Kidney epithelial cell (primary cell): ENCODE results near the gene GLO1. TPM values are rescaled to one million over a fixed set of nuclear protein-coding genes. Genes with fewer than 3 reads are reported as not detected.

Experiments
- DNase-seq: peaks from one replicate; pipeline ENCODE4 v3.0.0-alpha.2; 2010; ENCODE audit warnings: low read depth
- H3K27me3 ChIP-seq: 2 replicates; pipeline ENCODE4 v1.6.0; 2011; ENCODE audit warnings: low read length; ENCODE audit not compliant: control insufficient read depth, insufficient read depth
- H3K36me3 ChIP-seq: 2 replicates; pipeline ENCODE4 v1.5.1; 2011; ENCODE audit warnings: low read length; ENCODE audit not compliant: control insufficient read depth, insufficient read depth
- H3K4me3 ChIP-seq: 2 replicates; pipeline ENCODE4 v1.5.1; 2011; ENCODE audit warnings: low read depth, mild to moderate bottlenecking, control low read depth, low read length
- total RNA-seq: library from RNA; depleted of rRNA; stranded (reverse); fragments of >200 nt; gene quantifications from 2 replicates; pipeline ENCODE4 v1.2.3, GENCODE V29; 2015
- TF ChIP-seq, protein P1 (sequence below): IDR thresholded peaks from 2 replicates; pipeline ENCODE4 v1.5.1; 2011; ENCODE audit warnings: mild to moderate bottlenecking, moderate library complexity, low read length, control low read depth, inconsistent platforms; ENCODE audit not compliant: insufficient read depth, poor library complexity, severe bottlenecking

The GLO1 gene
- total RNA-seq, 1 donor from 2014 or later = 195 TPM

DNA sequence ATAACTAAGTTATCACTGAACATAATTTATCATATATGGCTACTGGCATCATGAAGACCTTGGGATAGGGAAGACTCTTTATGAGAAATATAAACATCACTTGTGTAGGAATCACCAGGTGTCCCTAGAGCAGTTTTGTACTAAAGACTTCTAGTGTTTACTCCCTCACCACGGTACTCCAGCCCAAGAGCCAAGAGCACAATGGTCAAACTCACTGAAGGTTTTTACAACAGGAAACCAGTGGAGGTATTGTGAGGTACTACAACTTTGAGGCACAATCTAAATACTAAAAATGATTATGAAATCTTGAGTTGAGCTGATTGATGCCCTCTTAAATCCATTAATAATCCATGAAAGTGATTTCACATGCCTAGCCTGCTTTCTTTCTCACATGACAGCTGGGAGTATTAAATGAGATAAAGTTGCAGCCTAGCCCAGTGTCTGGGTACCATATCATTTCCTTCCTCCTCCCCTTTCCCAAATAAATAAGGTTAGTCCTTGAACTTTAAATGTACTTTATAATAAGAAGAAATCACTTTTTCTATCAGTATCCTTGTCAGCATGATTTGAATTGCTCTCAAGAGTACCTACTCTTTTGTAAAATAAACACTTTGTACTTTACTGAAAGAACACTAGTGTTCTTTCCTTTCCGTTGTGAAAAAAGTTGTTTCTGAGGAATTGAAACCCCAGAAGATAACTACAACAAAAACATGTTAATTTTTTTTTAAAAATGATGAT lies 26.5 kb downstream of the GLO1 start:
- no peaks in the 10 kb centered on the region for H3K27me3 ChIP-seq
- TF ChIP-seq, protein P1, sequence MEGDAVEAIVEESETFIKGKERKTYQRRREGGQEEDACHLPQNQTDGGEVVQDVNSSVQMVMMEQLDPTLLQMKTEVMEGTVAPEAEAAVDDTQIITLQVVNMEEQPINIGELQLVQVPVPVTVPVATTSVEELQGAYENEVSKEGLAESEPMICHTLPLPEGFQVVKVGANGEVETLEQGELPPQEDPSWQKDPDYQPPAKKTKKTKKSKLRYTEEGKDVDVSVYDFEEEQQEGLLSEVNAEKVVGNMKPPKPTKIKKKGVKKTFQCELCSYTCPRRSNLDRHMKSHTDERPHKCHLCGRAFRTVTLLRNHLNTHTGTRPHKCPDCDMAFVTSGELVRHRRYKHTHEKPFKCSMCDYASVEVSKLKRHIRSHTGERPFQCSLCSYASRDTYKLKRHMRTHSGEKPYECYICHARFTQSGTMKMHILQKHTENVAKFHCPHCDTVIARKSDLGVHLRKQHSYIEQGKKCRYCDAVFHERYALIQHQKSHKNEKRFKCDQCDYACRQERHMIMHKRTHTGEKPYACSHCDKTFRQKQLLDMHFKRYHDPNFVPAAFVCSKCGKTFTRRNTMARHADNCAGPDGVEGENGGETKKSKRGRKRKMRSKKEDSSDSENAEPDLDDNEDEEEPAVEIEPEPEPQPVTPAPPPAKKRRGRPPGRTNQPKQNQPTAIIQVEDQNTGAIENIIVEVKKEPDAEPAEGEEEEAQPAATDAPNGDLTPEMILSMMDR = no peak
- no peak for DNase-seq
- no peak overlapping the region for H3K4me3 ChIP-seq
- no peaks in the 10 kb centered on the region for H3K36me3 ChIP-seq

DNA sequence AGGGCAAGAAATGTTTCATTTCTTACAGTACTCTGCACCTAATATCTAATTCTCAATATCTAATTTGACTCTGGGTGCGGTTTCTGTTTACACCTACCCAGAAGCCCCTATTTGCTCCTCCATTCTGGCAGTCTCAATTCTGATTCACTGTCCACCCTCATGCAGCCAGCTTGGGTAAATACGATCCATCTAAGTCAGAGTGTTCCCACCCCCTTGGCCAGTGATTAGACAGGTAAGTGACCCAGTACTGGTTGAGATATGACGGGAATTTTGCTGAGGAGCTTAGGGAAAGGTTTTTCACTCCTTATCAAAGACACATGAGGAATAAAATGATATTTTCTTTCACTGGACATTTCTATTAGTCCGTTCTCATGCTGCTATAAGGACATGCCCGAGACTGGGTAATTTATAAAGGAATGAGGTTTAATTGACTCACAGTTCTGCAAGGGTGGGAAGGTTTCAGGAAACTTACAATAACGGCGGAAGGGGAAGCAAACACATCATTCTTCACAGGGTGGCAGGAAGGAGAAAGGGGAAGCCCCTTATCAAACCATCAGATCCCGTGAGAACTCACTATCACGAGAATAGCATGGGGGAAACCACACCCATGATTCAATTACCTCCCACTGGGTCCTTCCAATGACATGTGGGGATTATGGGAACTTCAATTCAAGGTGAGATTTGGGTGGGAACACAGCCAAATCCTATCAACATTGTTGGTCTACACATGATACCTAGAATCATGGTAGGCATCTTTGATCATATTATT lies 29.4 kb downstream of the GLO1 start:
- H3K27me3 ChIP-seq = no peaks in the 10 kb centered on the region
- TF ChIP-seq, protein P1 = no peak
- no peak for DNase-seq
- no peaks in the 10 kb centered on the region for H3K36me3 ChIP-seq
- no peak overlapping the region for H3K4me3 ChIP-seq

DNA sequence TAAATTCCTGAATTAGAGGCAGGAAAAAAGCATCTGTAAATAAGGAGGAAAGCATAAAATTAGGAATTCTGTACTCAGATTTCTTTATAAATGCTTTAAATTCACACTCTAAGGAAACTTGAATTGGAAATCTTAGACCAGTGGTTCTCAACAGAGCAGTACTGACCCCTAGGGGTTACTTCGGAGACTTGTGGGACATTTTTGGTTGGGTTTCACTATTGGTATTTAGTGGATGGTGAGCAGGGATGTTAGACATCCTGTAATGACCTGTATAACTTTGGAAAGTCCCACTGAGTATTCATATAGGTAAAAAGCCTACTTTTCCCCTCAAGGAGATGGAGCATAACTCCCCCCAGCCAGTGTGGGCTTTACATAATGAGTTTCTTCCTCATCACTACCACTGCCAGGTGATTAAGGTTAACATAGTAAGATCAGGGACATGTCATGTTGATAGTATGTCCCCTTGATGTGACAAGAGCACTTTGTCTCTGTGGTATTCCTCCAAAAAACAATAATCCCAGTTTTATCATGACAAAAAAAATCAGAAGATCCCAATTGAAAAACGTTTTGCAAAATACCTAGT lies 31.0 kb downstream of the GLO1 start:
- no peak overlapping the region for H3K4me3 ChIP-seq
- peak; percentile 31 for DNase-seq
- H3K36me3 ChIP-seq = no peaks in the 10 kb centered on the region
- TF ChIP-seq, protein P1 = peak; percentile 72
- H3K27me3 ChIP-seq = no peaks in the 10 kb centered on the region

DNA sequence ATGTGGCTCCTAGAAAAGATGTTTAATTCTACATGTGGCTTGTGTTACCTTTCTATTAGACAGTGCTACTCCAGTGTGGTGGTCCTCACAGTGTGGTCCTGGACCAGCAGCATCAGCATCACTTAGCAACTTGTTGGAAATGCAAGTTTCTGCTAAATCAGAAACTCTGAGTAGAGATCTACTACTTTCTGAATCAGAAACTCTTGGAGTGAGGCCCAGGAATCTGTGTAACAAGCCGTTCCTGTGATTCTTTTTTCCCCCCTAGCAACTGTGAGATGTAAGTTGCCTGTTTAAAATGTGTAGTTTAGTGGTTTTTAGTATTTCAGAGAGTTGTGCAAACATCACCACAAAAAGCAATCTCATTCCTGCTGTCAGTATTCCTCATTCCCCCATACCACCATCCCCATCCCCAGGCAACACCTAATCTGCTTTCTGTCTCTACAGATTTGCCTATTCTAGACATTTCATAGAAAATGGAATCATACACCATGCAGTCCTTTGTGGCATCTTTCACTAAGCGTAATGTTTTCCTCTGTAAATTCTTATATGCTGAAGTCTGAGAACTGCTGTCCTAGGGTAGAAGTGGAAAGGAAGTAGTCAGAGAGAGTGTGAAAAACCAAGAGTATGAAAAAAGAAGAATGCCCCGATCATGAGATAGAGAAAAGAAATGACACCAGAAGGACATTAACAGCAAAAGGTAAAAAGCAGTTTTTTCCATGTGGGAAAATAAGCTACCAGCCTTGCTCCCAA lies 44.4 kb downstream of the GLO1 start:
- no peak for DNase-seq
- Histone ChIP-seq H3K36me3 (no peaks in the 10 kb centered on the region), H3K27me3 (no peaks in the 10 kb centered on the region), H3K4me3 (no peak overlapping the region)
- TF ChIP-seq, protein P1 = no peak

DNA sequence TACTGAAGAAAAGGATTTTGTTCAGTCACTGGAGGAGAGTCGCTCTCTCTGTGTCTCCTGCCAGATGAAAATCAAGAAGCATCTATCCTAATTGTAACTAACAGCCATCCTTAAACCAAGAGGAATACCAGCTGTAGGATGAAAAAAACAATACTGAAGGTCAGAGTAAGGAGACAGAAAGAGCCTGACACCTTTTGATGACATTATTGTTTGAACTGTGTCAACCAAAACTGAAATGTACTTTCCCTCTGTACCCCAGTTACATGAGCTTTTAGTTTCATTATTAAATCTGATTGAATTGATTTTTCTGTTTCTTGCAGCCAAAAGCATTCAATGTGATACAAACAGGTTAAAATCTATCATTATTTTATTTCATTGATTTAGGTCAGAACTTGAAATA lies 46.0 kb downstream of the GLO1 start:
- TF ChIP-seq, protein P1 = no peak
- no peak for DNase-seq
- H3K36me3 ChIP-seq = no peaks in the 10 kb centered on the region
- H3K27me3 ChIP-seq = no peaks in the 10 kb centered on the region
- H3K4me3 ChIP-seq = no peak overlapping the region
